SKM-1 (cell line): Measurements from ENCODE around the gene EIF4G3.

ENCODE experiments used
- DNase-seq: peaks from one replicate; lab custom pipeline; 2025; ENCODE audit not compliant: unreplicated experiment; lab: John Stamatoyannopoulos, UW

The EIF4G3 gene

GRCh38 chr1:20770314-20771087, 406.2 kb downstream of the EIF4G3 start:
- DNase-seq, result no peak

- DNase-seq, result no peak
Measured at GRCh38 chr1:20767271-20767670, 409.4 kb downstream of the EIF4G3 start.

GRCh38 chr1:20763417-20763816, 413.3 kb downstream of the EIF4G3 start:
- no peak for DNase-seq

GRCh38 chr1:20760322-20760721, 416.4 kb downstream of the EIF4G3 start:
- no peak for DNase-seq
